Measurements from ENCODE around the gene SYT17.

SYT17 gene

DNA sequence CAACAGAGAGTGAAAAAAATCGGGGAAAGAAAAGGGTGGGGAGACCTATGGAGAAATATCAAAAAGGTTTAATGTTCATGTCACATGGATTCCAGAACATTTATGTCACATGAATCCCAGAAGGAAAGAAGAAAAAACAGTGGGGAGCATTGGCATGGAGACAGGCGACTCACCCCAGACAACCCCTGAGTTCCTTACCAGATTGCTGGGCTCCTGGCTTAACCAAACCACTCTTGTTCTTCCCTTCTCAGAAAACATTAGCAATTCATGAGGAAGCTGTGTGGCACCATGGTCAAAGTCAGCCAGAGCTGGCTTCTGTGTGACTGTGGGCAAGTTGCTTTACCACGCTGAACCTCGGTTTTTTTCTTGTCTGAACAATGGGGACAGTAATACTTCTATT lies 67.8 kb downstream of the SYT17 start:
- no peak overlapping the region for H3K27ac ChIP-seq (ENCODE audit: low read depth, low read length)
- no peak for TF ChIP-seq CTCF (IDR thresholded peaks at IDR 0.05; ENCODE audit: low read depth, low read length, poor library complexity, severe bottlenecking)
- no peak for TF ChIP-seq EZH2phosphoT487 (IDR thresholded peaks at IDR 0.05; ENCODE audit: borderline replicate concordance, low read length)
- H3K4me3 ChIP-seq (ENCODE audit: low read length), result no peak overlapping the region
- H3F3A ChIP-seq (ENCODE audit: control insufficient read depth, insufficient read depth), result no peaks in the 10 kb centered on the region
- H3K9me2 ChIP-seq (replicated peaks; ENCODE audit: control insufficient read depth, low read length), result no peaks in the 10 kb centered on the region
- H3K9me3 ChIP-seq (ENCODE audit: control insufficient read depth, insufficient read depth, low read length), result peaks cover 14% of the 10 kb centered on the region; the same call in 1 of the 2 replicates
- H3K79me2 ChIP-seq (ENCODE audit: control insufficient read depth, low read length), result no peaks in the 10 kb centered on the region
- H3K4me1 ChIP-seq (ENCODE audit: control insufficient read depth, low read length), result no peaks in the 10 kb centered on the region
- no peak overlapping the region for H3K4me2 ChIP-seq (ENCODE audit: low read length)
- no peaks in the 10 kb centered on the region for H3K27me3 ChIP-seq (ENCODE audit: control insufficient read depth, low read length)
- no peaks in the 10 kb centered on the region for H4K20me1 ChIP-seq (ENCODE audit: control insufficient read depth, insufficient read depth, low read depth, low read length)
- no peaks in the 10 kb centered on the region for H3K36me3 ChIP-seq (ENCODE audit: control insufficient read depth, low read length)

- Histone ChIP-seq H3K4me1 (ENCODE audit: control insufficient read depth, low read length) (no peaks in the 10 kb centered on the region), H3K27me3 (ENCODE audit: control insufficient read depth, low read length) (no peaks in the 10 kb centered on the region), H3K4me2 (ENCODE audit: low read length) (no peak overlapping the region), H3K79me2 (ENCODE audit: control insufficient read depth, low read length) (no peaks in the 10 kb centered on the region), H4K20me1 (ENCODE audit: control insufficient read depth, insufficient read depth, low read depth, low read length) (no peaks in the 10 kb centered on the region), H3K4me3 (ENCODE audit: low read length) (no peak overlapping the region), H3F3A (ENCODE audit: control insufficient read depth, insufficient read depth) (no peaks in the 10 kb centered on the region), H3K9me3 (ENCODE audit: control insufficient read depth, insufficient read depth, low read length) (peaks cover 14% of the 10 kb centered on the region; the same call in 1 of the 2 replicates), H3K27ac (ENCODE audit: low read depth, low read length) (no peak overlapping the region), H3K9me2 (replicated peaks; ENCODE audit: control insufficient read depth, low read length) (no peaks in the 10 kb centered on the region), H3K36me3 (ENCODE audit: control insufficient read depth, low read length) (no peaks in the 10 kb centered on the region)
- TF ChIP-seq EZH2phosphoT487 (IDR thresholded peaks at IDR 0.05; ENCODE audit: borderline replicate concordance, low read length), result no peak
- no peak for TF ChIP-seq CTCF (IDR thresholded peaks at IDR 0.05; ENCODE audit: low read depth, low read length, poor library complexity, severe bottlenecking)
These were observed 68.6 kb downstream of the SYT17 start for GRCh38 chr16:19236561-19237209.

DNA sequence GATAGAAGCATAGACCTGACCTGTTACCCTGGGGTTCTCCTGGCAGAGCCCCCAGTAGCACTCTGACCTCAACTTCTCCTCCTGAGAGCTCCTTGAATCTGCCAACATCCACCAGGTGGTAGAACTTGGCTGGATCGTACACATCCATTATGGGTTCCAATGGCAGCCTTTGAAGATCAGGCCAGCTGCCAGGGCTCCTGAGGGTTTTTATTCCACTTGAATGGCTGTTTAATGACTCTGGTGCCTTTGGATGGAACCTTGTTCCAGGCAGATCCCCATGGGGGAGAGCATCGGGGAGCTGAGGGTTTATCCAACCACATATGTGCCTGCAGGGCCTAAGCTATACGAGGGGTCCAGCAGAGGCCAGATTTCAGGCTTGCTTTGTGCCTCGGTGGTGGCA lies 70.4 kb downstream of the SYT17 start:
- TF ChIP-seq CTCF (IDR thresholded peaks at IDR 0.05; ENCODE audit: low read depth, low read length, poor library complexity, severe bottlenecking) (no peak), EZH2phosphoT487 (IDR thresholded peaks at IDR 0.05; ENCODE audit: borderline replicate concordance, low read length) (no peak)
- H3K27ac ChIP-seq (ENCODE audit: low read depth, low read length), result no peak overlapping the region

More for the DNA sequence above, 70.4 kb downstream of the SYT17 start:
- Histone ChIP-seq H3K9me3 (ENCODE audit: control insufficient read depth, insufficient read depth, low read length) (peaks cover 14% of the 10 kb centered on the region; the same call in 1 of the 2 replicates), H4K20me1 (ENCODE audit: control insufficient read depth, insufficient read depth, low read depth, low read length) (no peaks in the 10 kb centered on the region), H3K36me3 (ENCODE audit: control insufficient read depth, low read length) (no peaks in the 10 kb centered on the region), H3F3A (ENCODE audit: control insufficient read depth, insufficient read depth) (no peaks in the 10 kb centered on the region), H3K9me2 (replicated peaks; ENCODE audit: control insufficient read depth, low read length) (no peaks in the 10 kb centered on the region), H3K4me1 (ENCODE audit: control insufficient read depth, low read length) (no peaks in the 10 kb centered on the region), H3K79me2 (ENCODE audit: control insufficient read depth, low read length) (no peaks in the 10 kb centered on the region), H3K4me2 (ENCODE audit: low read length) (no peak overlapping the region), H3K4me3 (ENCODE audit: low read length) (no peak overlapping the region), H3K27me3 (ENCODE audit: control insufficient read depth, low read length) (no peaks in the 10 kb centered on the region)

Measured in DOHH2 (cell line).